OCI-LY7 (cell line): Measurements from ENCODE around the gene SALL3. TPM values are rescaled to one million over a fixed set of nuclear protein-coding genes. Genes with fewer than 3 reads are reported as not detected.

Source experiments
- BruUV-seq: library from RNA; stranded (reverse); fragments of 400-500 nt; replicated peaks from 2 replicates; lab custom pipeline; 2021; lab: Mats Ljungman, UMichigan
- CTCF ChIA-PET: fragments of 300-600 bp; sonication (Branson Sonifier 250); formaldehyde crosslinking; loops from one replicate; lab custom pipeline; 2022; ENCODE audit warnings: antibody characterized with exemption; ENCODE audit not compliant: unreplicated experiment; lab: Charles Lee
- POLR2A ChIA-PET: fragments of 300-600 bp; sonication (Branson Sonifier 250); formaldehyde crosslinking; loops from one replicate; lab custom pipeline; 2022; ENCODE audit warnings: antibody characterized with exemption; lab: Charles Lee
- DNase-seq: peaks from one replicate; pipeline ENCODE4 v3.0.0-alpha.2; 2015; ENCODE audit warnings: low spot score
- H2AFZ ChIP-seq: fragments of 200-600 bp; sonication (generic), shearing (Covaris generic); 2 replicates; pipeline ENCODE4 v1.6.1; 2014; ENCODE audit warnings: mild to moderate bottlenecking, antibody characterized with exemption, low read length, moderate library complexity
- H3K27ac ChIP-seq: fragments of 200-600 bp; sonication (generic); 2 replicates; pipeline ENCODE4 v1.5.1; 2014; ENCODE audit warnings: mixed run types, low read depth, mild to moderate bottlenecking, moderate library complexity, low read length, inconsistent platforms; ENCODE audit not compliant: poor library complexity, severe bottlenecking
- H3K36me3 ChIP-seq: fragments of 200-600 bp; sonication (generic); 2 replicates; pipeline ENCODE4 v1.6.1; 2014; ENCODE audit warnings: mild to moderate bottlenecking, antibody characterized with exemption, low read length, moderate library complexity, mixed read lengths; ENCODE audit not compliant: insufficient read depth
- H3K4me1 ChIP-seq: fragments of 200-600 bp; sonication (generic); 2 replicates; pipeline ENCODE4 v1.5.1; 2014; ENCODE audit warnings: mild to moderate bottlenecking, low read length; ENCODE audit not compliant: insufficient read depth, poor library complexity, severe bottlenecking
- H3K4me2 ChIP-seq: fragments of 200-600 bp; sonication (generic); 2 replicates; pipeline ENCODE4 v1.6.1; 2014; ENCODE audit warnings: mild to moderate bottlenecking, low read length
- H3K4me3 ChIP-seq: fragments of 200-600 bp; sonication (generic); 2 replicates; pipeline ENCODE4 v1.5.1; 2014; ENCODE audit warnings: mild to moderate bottlenecking, low read depth, low read length; ENCODE audit not compliant: poor library complexity, severe bottlenecking
- H3K79me2 ChIP-seq: fragments of 200-600 bp; sonication (generic); 2 replicates; pipeline ENCODE4 v1.6.1; 2016; ENCODE audit warnings: low read depth, mild to moderate bottlenecking, low read length, moderate library complexity, mixed read lengths; ENCODE audit not compliant: insufficient read depth
- H3K9me2 ChIP-seq: fragments of 200-600 bp; sonication (generic); 2 replicates; pipeline ENCODE4 v1.6.1; 2016; ENCODE audit warnings: mild to moderate bottlenecking, low read length, mixed read lengths; ENCODE audit not compliant: insufficient read depth
- H3K9me3 ChIP-seq: fragments of 200-600 bp; sonication (generic); 2 replicates; pipeline ENCODE4 v1.6.1; 2014; ENCODE audit warnings: mild to moderate bottlenecking, mixed run types, low read length, mixed read lengths
- H4K20me1 ChIP-seq: fragments of 200-600 bp; sonication (generic); 2 replicates; pipeline ENCODE4 v1.6.1; 2014; ENCODE audit warnings: mild to moderate bottlenecking, antibody characterized with exemption, low read length, moderate library complexity, mixed read lengths; ENCODE audit not compliant: insufficient read depth
- EZH2phosphoT487 ChIP-seq: fragments of 200-600 bp; sonication (generic); IDR thresholded peaks from 2 replicates; pipeline ENCODE4 v1.6.1; 2018; ENCODE audit warnings: low read depth, borderline replicate concordance, mild to moderate bottlenecking, mixed run types, antibody characterized with exemption, low read length, moderate library complexity, mixed read lengths
- intact Hi-C: fragments of 100-400 bp; cut with micrococcal nuclease; formaldehyde crosslinking; loops from one replicate; pipeline ENCODE4 v1.10.0; 2022; ENCODE audit not compliant: unreplicated experiment
- total RNA-seq, 2 experiments: library from RNA; depleted of rRNA in 1 of 2; stranded (reverse); fragments of >200 nt in 1 of 2; shearing (Covaris generic) in 1 of 2; gene quantifications; 2 replicates each; pipeline ENCODE4 v1.2.3, GENCODE V29; 2014 to 2022
- TF ChIP-seq, protein P1 (sequence below): fragments of 200-600 bp; sonication (generic); conservative IDR thresholded peaks from 2 replicates; pipeline ENCODE4 v1.5.1; 2014; ENCODE audit warnings: mild to moderate bottlenecking, antibody characterized with exemption, low read length, moderate library complexity, mixed read lengths

Gene SALL3
- total RNA-seq, 2 experiments from 2014 or later: not detected

DNA sequence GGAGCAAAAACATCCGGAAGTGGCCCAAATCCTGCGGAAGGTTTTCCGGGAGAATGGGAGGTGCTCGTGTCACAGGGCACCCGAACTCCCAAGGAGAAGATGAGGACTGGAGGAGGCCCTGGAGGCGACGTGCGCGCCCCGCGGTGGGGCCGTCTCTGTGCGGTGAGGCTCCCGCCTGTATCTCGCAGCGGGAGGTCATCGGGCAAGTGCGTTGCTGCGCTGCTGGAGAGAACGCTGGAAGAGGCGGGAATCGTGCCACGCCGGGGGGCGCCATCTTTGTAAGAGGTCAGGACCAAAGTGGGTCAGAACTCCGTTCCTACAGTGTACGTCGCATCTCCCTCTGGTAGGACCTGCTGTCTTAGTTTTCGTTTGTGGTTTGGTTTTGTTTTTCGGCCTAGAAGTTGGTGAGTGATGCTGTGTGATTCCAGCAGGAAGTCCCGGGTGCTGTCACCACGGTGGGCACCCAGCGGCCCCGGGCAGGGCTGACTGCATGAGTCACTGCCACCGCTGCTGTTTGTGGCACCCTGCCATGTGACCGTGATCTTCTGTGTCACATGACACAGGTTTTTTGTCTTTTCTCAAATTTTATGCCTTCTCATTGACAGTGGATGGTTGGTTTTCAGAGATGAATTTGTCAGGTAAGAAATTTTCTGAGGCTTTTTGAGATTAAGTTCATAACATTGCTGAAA is 68.1 kb downstream of the SALL3 start:
- no peaks in the 10 kb centered on the region for H3K79me2 ChIP-seq
- DNase-seq: no peak
- ChIA-PET CTCF (no interaction called here), POLR2A (no interaction called here)
- no peak overlapping the region for H3K27ac ChIP-seq
- H2AFZ ChIP-seq: no peak overlapping the region
- H3K9me3 ChIP-seq: no peaks in the 10 kb centered on the region
- no peaks in the 10 kb centered on the region for H3K36me3 ChIP-seq
- no peaks in the 10 kb centered on the region for H4K20me1 ChIP-seq
- TF ChIP-seq, protein P1, sequence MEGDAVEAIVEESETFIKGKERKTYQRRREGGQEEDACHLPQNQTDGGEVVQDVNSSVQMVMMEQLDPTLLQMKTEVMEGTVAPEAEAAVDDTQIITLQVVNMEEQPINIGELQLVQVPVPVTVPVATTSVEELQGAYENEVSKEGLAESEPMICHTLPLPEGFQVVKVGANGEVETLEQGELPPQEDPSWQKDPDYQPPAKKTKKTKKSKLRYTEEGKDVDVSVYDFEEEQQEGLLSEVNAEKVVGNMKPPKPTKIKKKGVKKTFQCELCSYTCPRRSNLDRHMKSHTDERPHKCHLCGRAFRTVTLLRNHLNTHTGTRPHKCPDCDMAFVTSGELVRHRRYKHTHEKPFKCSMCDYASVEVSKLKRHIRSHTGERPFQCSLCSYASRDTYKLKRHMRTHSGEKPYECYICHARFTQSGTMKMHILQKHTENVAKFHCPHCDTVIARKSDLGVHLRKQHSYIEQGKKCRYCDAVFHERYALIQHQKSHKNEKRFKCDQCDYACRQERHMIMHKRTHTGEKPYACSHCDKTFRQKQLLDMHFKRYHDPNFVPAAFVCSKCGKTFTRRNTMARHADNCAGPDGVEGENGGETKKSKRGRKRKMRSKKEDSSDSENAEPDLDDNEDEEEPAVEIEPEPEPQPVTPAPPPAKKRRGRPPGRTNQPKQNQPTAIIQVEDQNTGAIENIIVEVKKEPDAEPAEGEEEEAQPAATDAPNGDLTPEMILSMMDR: no peak
- TF ChIP-seq EZH2phosphoT487: no peak
- intact Hi-C loops: no loop called here
- H3K4me1 ChIP-seq: no peaks in the 10 kb centered on the region
- H3K9me2 ChIP-seq: no peaks in the 10 kb centered on the region
- H3K4me3 ChIP-seq: no peak overlapping the region
- H3K4me2 ChIP-seq: no peak overlapping the region
- BruUV-seq: no TSS peak

DNA sequence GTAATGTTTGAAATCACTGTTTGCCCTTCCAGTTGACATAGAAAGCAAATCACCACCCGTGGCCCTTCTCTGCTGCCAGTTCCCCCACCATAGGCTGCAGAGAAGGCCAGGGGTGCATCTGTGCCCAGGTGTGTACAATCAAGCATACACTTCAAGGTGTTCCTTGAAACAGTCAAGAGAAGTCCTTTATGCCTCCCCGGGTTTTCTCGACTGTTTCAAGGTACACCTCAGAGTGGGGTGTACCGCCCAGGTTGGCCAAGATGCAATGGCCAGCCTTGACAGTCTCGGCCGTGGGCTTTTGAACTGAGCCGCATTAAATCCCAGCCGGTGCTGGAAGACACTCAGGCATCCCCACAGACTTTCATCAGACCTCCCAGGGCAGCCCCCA is 68.6 kb downstream of the SALL3 start:
- H3K79me2 ChIP-seq: no peaks in the 10 kb centered on the region

DNA sequence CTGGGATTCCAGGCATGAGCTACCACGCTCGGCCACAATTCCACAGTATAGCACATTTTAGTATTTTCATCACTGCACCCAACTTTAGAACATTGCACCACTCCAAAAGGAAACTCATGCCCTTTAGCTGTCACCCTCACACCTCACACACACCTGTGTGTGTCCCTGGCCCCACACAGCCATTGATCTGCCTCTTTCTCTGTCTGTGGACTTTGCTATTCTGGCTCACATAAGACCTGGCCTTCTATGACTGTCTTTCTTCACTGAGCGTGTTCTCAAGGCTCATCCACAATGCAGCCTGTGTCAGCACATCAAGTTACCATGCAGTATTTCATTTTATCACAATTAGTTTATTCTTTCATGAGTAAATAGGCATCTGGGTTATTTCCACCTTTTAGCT is 69.9 kb downstream of the SALL3 start:
- ChIA-PET POLR2A (interaction anchor here (0.5 kb wide), 1 partner anchor 89 kb away, joined by 3 read pairs; no protein-coding TSS in a partner anchor), CTCF (no interaction called here)
- Histone ChIP-seq H3K9me3 (no peaks in the 10 kb centered on the region), H3K4me2 (no peak overlapping the region), H3K9me2 (no peaks in the 10 kb centered on the region), H3K27ac (no peak overlapping the region), H3K36me3 (no peaks in the 10 kb centered on the region), H3K79me2 (no peaks in the 10 kb centered on the region), H4K20me1 (no peaks in the 10 kb centered on the region), H2AFZ (no peak overlapping the region), H3K4me1 (no peaks in the 10 kb centered on the region), H3K4me3 (no peak overlapping the region)
- no TSS peak for BruUV-seq
- DNase-seq: no peak
- TF ChIP-seq, protein P1: no peak
- TF ChIP-seq EZH2phosphoT487: no peak
- intact Hi-C loops: no loop called here

More for the DNA sequence above, 68.6 kb downstream of the SALL3 start:
- no peak for DNase-seq
- H3K4me1 ChIP-seq: no peaks in the 10 kb centered on the region
- ChIA-PET CTCF (no interaction called here), POLR2A (no interaction called here)
- BruUV-seq: no TSS peak
- no peak for TF ChIP-seq EZH2phosphoT487
- TF ChIP-seq, protein P1: no peak
- H3K9me2 ChIP-seq: no peaks in the 10 kb centered on the region
- H4K20me1 ChIP-seq: no peaks in the 10 kb centered on the region
- no peak overlapping the region for H3K4me3 ChIP-seq
- intact Hi-C loops: no loop called here
- H3K9me3 ChIP-seq: no peaks in the 10 kb centered on the region
- no peak overlapping the region for H3K4me2 ChIP-seq
- no peak overlapping the region for H3K27ac ChIP-seq
- no peak overlapping the region for H2AFZ ChIP-seq
- H3K36me3 ChIP-seq: no peaks in the 10 kb centered on the region
